Muscle of back (tissue), 10 donors: Measurements from ENCODE around the gene ASXL3. TPM values are rescaled to one million over a fixed set of nuclear protein-coding genes. Genes with fewer than 3 reads are reported as not detected.

Experiments
- polyA plus RNA-seq, 10 donors: library from polyadenylated mRNA; unstranded; fragments of 120-200 nt; gene quantifications; one replicate each; pipeline ENCODE4 v1.2.1, GENCODE V29; 2013; ENCODE audit not compliant: insufficient read length in 10 of 10

The ASXL3 gene
- polyA plus RNA-seq, 10 donors = 4.1 to 6.4 (median 4.5) TPM

Other genes starting within 250 kb of the ASXL3 start
- gene CCDC178, start 137.5 kb upstream of the ASXL3 start, polyA plus RNA-seq = 1 to 10 TPM in 1 of 10 donors, under 1 TPM in 9; 0.43 to 1.6 (median 0.74) TPM